Adrenal gland (tissue), 5 donors: ENCODE results near the gene CDK11A.

Experiments
- CTCF ChIP-seq, 6 experiments: fragments of 450-650 bp in 4 of 6; fragments of 200-600 bp in 2 of 6; sonication (generic) in 1 of 6; IDR thresholded peaks; 1 replicate in 5 of 6; 2 replicates in 1 of 6; pipeline versions ENCODE4 v1.5.1 to v1.8.0; 2016 to 2021; ENCODE audit warnings: antibody characterized with exemption in 6 of 6, mild to moderate bottlenecking in 2 of 6, moderate library complexity in 1 of 6
- POLR2A ChIP-seq, 2 donors: fragments of 450-650 bp; IDR thresholded peaks; one replicate each; pipeline ENCODE4 v1.6.1; 2017; ENCODE audit warnings: antibody characterized with exemption in 2 of 2, mild to moderate bottlenecking in 2 of 2, moderate library complexity in 1 of 2
- donor health status: DM: no; HTN: no; CAD: no.

GRCh38 chr1:1732381-1732780, 8.2 kb upstream of the CDK11A start:
- TF ChIP-seq CTCF (IDR thresholded peaks at IDR 0.05) (no peak), POLR2A (IDR thresholded peaks at IDR 0.05) (no peak)
